BLaER1 (cell line): Measurements from ENCODE around the gene NECAB3.

Experiments used
- H3K27ac ChIP-seq: shearing (Covaris generic); formaldehyde crosslinking; 2 replicates; pipeline ENCODE4 v1.8.1; 2022
- H3K27me3 ChIP-seq: shearing (Covaris generic); formaldehyde crosslinking; 2 replicates; pipeline ENCODE4 v1.8.1; 2022
- H3K36me3 ChIP-seq: shearing (Covaris generic); formaldehyde crosslinking; 2 replicates; pipeline ENCODE4 v1.8.1; 2022
- H3K4me1 ChIP-seq: shearing (Covaris generic); formaldehyde crosslinking; 2 replicates; pipeline ENCODE4 v1.8.1; 2022
- H3K4me2 ChIP-seq: shearing (Covaris generic); formaldehyde crosslinking; 2 replicates; pipeline ENCODE4 v1.8.1; 2022
- H3K4me3 ChIP-seq: shearing (Covaris generic); formaldehyde crosslinking; 2 replicates; pipeline ENCODE4 v1.8.1; 2022
- H3K9ac ChIP-seq: shearing (Covaris generic); formaldehyde crosslinking; 2 replicates; pipeline ENCODE4 v1.8.1; 2022
- H3K9me3 ChIP-seq: shearing (Covaris generic); formaldehyde crosslinking; 2 replicates; pipeline ENCODE4 v1.8.1; 2022
- H4K20me1 ChIP-seq: shearing (Covaris generic); formaldehyde crosslinking; 2 replicates; pipeline ENCODE4 v1.8.1; 2022
- Cebpa-rat ChIP-seq: shearing (Covaris generic); IDR thresholded peaks from 2 replicates; pipeline ENCODE4 v1.8.1; 2022

Gene NECAB3

DNA sequence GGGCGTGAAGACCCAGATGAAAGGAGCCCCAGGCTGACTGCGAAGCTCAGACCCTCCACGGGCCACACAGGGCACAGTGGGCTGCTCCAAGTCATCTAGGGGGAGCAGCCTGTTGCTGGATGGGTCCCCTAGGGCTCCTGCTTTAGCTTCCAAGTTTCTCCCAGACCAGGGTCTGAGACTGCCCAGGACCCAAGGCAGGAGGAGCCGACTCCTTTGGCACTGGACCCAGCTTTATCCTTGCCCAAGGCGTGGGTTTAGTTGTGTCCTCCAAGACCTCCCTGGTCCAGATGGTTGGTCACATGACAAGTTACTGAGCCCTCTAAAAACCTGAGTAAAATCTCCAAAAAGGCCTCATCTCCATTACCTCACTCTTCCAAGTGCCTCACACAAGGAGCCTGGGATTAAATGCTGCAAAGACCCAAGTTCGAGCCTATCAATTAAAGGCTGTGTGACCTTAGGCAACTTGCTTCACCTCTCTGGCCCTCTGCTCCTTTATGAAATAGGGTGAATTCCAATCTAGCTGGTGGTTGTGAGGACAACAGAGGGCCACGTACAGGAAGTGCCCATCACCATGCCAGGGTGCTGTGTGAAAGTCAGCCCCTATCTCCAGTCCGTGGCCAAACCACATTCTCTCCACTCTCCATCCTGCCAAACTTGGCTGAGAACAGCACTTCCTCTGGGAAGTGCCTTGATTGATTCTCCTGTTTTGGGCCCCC is 2.5 kb downstream of the NECAB3 start:
- TF ChIP-seq Cebpa-rat, result no peak
- Histone ChIP-seq H3K27me3 (no peaks in the 10 kb centered on the region), H3K36me3 (peaks cover 34% of the 10 kb centered on the region), H3K4me3 (no peak overlapping the region), H3K4me1 (peaks cover 87% of the 10 kb centered on the region), H3K4me2 (peak overlapping the region; percentile 95), H3K9ac (no peak overlapping the region), H3K27ac (no peak overlapping the region), H4K20me1 (peaks cover 32% of the 10 kb centered on the region), H3K9me3 (no peaks in the 10 kb centered on the region)

DNA sequence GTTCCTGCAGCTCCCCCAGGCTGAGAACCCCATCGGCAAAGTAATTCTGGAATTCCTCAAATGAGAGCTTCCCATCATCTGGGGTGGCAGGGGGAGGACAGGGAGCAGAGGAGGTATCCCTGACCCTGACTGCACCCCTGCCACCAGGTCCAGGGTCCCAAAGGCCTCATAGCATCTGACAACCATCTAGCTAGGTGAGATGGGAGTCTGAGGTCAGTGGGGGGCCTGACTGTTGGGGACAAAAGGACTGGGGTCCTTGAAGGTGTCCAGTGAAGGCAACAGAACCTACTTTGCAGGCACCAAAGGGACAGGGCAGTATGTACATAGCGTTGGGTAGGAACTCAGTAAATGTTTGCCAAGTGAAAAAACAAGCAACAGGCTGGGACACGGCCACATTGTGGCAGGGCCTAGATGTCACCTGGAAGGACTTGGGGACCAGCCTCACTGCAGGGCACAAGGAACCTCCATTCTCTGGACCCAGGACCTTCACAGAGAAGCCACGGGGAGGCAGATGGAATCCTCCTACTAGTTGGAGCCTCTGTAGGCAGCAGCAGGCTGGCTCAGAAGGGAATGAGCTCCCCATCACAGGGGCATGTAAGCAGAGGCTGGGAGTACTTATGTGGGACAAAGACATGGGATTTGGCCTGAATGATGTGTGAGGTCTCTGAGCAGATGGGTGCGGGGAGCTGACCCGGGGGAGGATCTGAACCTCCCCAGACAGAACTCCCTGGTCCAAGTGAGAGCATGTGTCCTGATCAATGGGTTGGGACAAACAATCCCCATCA is 3.3 kb downstream of the NECAB3 start:
- Histone ChIP-seq H3K36me3 (peaks cover 26% of the 10 kb centered on the region), H3K4me2 (peak overlapping the region; percentile 95), H4K20me1 (peaks cover 24% of the 10 kb centered on the region), H3K27ac (peak overlapping the region; percentile 55), H3K4me1 (peaks cover 95% of the 10 kb centered on the region), H3K9ac (0 out of 2 replicates have a peak overlapping the region, but pooled peaks have one; percentile 3), H3K9me3 (no peaks in the 10 kb centered on the region), H3K27me3 (no peaks in the 10 kb centered on the region), H3K4me3 (no peak overlapping the region)
- TF ChIP-seq Cebpa-rat, result no peak

DNA sequence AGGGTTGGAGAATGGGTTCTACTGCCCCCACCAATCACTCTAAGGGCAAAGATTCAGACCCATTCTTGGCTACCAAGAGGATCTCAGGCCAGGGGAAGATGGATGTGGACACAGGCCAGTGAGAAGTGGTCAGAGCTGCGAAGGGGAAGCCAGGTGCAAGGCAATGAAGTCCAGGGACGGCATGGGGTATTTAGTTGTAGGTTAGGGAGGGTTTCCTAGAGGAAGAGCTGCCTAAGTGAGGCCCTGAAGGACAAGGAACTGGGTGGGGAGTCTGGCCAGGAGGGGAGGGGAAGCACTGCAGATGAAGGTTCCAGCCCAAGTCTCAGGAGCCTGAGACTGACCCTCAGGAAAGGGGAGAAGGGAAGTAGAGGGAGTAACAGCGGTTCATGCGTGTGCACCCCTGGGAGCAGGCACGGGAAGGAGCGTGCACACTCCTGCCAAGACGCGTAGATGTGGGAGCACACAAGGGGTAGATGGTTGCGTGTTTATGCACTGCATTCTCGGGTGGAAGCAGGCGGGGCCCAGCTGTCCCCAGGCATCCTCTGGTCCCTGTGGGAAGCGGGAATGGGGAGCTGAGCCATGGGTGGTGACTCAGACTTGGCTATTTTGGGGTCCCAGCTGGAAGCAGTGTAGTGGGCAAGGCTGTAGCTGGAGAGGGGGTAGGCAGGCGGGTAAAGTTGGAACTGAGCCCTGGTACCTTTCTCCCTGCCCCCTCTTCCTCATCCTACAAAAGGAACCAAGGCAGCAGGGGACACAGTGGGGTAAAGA is 4.2 kb downstream of the NECAB3 start:
- H3K4me2 ChIP-seq, result peak overlapping the region; percentile 95
- no peaks in the 10 kb centered on the region for H3K27me3 ChIP-seq
- H3K9ac ChIP-seq, result 0 out of 2 replicates have a peak overlapping the region, but pooled peaks have one; percentile 3
- no peak for TF ChIP-seq Cebpa-rat
- peaks cover 20% of the 10 kb centered on the region for H3K36me3 ChIP-seq
- no peak overlapping the region for H3K4me3 ChIP-seq
- H3K27ac ChIP-seq, result peak overlapping the region; percentile 55
- peaks cover 96% of the 10 kb centered on the region for H3K4me1 ChIP-seq
- H3K9me3 ChIP-seq, result no peaks in the 10 kb centered on the region
- peaks cover 15% of the 10 kb centered on the region for H4K20me1 ChIP-seq

DNA sequence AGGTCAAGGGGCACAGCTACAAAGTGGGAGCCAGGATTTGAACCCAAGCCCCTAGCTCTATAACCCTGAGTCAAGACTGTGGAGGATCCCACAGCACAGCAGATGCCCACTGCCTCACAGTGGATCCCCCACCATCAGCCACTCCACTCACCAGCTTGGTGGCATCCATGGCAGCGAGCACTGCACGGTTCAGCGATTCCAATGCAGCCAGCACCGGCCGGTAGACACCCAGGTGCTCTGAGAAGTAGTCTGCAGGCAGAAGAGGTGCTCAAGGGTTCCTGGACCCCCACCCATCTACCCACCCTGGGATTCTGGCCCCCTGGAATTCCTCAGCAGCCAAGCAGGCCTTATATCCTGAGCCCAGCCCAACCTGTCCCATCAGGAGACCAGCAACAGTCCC is 5.0 kb downstream of the NECAB3 start:
- Histone ChIP-seq H3K4me3 (no peak overlapping the region), H3K4me2 (peak overlapping the region; percentile 95), H3K9me3 (no peaks in the 10 kb centered on the region), H3K27ac (peak overlapping the region; percentile 55; the same call in 1 of the 2 replicates), H3K36me3 (peaks cover 20% of the 10 kb centered on the region), H3K9ac (no peak overlapping the region), H3K4me1 (peaks cover 97% of the 10 kb centered on the region), H4K20me1 (peaks cover 9% of the 10 kb centered on the region), H3K27me3 (no peaks in the 10 kb centered on the region)
- TF ChIP-seq Cebpa-rat, result no peak

DNA sequence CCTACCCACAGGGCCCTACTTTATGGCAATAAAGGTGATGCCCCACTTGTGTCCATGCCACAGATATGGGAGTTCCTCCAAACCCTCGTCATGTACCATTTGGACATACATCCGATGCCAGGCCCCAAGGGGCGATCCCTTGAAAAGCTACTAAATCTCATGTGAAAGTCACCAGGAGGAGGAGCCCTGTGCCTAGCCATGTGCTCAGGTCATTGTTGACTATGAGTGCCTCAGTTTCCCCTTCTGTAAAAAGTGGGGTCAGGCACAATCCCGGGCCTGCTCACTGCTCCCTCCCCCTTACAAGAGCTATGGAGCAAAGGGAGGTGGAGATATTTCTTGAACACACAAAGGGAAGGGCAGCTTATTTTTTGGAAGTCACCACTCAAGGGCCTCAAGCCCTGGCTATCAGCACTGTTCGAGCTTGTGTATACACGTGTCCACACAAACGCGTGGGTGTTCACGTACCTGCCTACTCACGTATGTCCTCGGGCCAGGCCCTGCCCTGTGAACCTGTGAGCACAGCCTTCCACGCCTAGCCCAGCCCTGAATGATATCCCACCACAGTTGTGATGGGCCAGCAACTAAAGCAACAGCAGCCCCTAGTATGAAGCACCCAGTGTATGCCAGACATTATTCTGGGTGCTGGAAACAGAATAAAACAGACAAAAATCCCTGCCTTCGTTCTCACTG is 5.6 kb downstream of the NECAB3 start:
- peak overlapping the region; percentile 81; the same call in 1 of the 2 replicates for H3K9ac ChIP-seq

DNA sequence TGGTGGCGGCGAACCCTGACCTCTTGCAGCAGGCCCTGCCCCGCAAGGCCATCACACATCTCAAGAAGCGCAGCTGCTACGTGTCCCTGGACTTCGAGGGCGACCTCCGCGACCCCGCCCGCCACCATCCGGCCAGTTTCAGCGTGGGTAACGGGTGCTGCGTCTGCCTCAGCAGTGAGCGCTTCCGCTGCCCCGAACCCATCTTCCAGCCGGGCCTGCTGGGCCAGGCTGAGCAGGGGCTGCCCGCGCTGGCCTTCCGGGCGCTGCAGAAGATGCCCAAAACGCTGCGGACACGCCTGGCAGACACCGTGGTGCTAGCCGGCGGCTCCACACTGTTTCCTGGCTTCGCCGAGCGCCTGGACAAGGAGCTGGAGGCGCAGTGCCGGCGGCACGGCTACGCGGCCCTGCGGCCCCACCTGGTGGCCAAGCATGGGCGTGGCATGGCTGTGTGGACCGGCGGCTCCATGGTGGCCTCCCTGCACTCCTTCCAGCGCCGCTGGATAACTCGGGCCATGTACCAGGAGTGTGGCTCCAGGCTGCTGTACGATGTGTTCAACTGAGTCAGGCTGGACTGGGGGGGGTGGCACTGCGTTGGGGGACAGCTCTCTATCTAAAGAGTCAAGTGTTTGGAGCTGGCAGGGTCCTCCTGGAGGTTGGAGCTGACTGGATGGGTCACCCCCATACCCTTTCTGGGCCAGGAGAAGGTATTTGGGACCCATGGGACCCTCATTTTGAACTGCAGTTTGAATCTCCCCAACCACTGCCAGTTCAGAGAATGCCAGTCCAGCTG is 6.4 kb downstream of the NECAB3 start:
- Histone ChIP-seq H3K9ac (peak overlapping the region; percentile 81), H3K27ac (peak overlapping the region; percentile 86), H3K4me3 (peak overlapping the region; percentile 73), H3K27me3 (no peaks in the 10 kb centered on the region), H4K20me1 (peaks cover 15% of the 10 kb centered on the region), H3K4me2 (peak overlapping the region; percentile 95), H3K9me3 (no peaks in the 10 kb centered on the region), H3K4me1 (peaks cover 98% of the 10 kb centered on the region), H3K36me3 (peaks cover 20% of the 10 kb centered on the region)
- no peak for TF ChIP-seq Cebpa-rat

More for the DNA sequence above, 5.6 kb downstream of the NECAB3 start:
- no peaks in the 10 kb centered on the region for H3K9me3 ChIP-seq
- peaks cover 9% of the 10 kb centered on the region for H4K20me1 ChIP-seq
- no peak overlapping the region for H3K4me3 ChIP-seq
- peak overlapping the region; percentile 95 for H3K4me2 ChIP-seq
- TF ChIP-seq Cebpa-rat, result no peak
- H3K36me3 ChIP-seq, result peaks cover 20% of the 10 kb centered on the region
- H3K27me3 ChIP-seq, result no peaks in the 10 kb centered on the region
- H3K4me1 ChIP-seq, result peaks cover 99% of the 10 kb centered on the region
- H3K27ac ChIP-seq, result no peak overlapping the region

DNA sequence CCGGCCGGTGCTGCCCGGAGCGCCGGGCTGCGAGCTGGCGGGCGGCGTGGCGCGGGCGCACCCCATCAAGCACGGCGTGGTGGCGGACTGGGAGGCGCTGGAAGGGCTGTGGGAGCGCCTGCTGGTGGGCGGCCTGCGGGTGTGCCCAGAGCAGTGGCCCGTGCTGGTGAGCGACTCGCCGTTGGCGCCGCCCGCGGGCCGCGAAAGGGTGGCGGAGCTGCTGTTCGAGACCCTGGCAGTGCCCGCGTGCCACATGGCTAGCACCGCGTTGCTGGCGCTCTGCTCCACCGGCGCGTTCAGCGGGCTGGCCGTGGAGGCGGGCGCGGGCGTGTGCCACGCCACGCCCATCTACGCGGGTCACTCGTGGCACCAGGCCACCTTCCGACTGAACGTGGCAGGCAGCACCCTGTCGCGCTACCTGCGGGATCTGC is 7.0 kb downstream of the NECAB3 start:
- H3K4me3 ChIP-seq, result peak overlapping the region; percentile 73
- no peak for TF ChIP-seq Cebpa-rat
- H3K27me3 ChIP-seq, result no peaks in the 10 kb centered on the region
- H3K4me2 ChIP-seq, result peak overlapping the region; percentile 95
- peak overlapping the region; percentile 86 for H3K27ac ChIP-seq
- H3K36me3 ChIP-seq, result peaks cover 20% of the 10 kb centered on the region
- peak overlapping the region; percentile 81 for H3K9ac ChIP-seq
- H4K20me1 ChIP-seq, result peaks cover 21% of the 10 kb centered on the region
- peaks cover 96% of the 10 kb centered on the region for H3K4me1 ChIP-seq
- no peaks in the 10 kb centered on the region for H3K9me3 ChIP-seq

DNA sequence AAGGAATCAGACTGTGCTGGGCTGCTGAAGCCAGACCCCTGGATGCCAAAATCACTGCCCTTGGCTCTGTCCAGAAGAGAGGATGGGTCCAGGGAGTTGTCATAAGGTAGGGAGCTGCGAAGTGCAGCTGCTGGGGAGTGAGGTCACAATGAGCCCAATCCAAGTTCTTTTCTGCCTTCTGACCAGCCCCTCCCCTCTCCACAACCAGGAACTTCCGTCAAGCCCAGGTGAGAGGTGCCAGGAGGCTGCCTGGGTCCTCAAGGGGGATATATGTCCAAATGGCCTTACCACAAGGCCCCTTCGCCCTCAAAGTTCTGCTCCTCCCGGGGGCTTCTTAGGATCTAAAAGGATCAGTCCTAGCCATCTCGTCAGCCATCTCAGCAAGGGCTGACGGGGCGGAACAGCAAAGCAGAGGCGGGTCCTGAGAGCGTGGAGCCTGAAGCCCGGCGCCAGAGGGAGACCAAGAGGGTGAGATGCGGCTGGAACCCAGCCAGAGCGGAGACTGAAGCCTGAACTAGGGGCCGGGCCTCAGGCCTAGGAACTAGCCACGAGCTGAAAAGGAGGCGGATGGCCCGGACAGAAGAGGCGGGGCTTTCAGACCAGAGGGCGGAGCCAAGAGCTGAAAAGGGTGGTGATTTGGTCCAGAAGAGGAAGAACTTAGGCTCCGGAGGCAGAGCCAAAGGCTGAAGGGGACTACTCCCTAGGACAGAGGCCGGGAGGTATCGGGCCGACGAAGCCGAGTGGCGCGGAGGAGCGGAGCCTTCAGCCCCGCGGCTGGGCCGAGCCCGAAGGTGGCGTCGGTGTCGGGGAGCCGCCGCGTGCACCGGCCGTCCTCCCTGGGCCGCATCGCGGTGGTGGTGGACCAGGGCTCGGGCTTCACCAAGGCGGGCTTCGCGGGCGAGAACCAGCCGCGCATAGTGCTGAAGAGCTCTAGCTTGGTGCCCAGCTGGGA is 7.7 kb downstream of the NECAB3 start, which contains the start of gene ACTL10:
Gene ACTL10 (plus strand): TSS at position 651 of the 952 bp plus-strand sequence. CDS start 555 bp downstream, outside the sequence.
- no peak for TF ChIP-seq Cebpa-rat
- Histone ChIP-seq H3K27me3 (no peaks in the 10 kb centered on the region), H3K36me3 (peaks cover 20% of the 10 kb centered on the region), H3K4me3 (peak within 1 kb of the TSS; percentile 73), H4K20me1 (peaks cover 28% of the 10 kb centered on the region), H3K4me1 (peaks cover 89% of the 10 kb centered on the region), H3K4me2 (peak within 1 kb of the TSS; percentile 95), H3K27ac (peak within 1 kb of the TSS; percentile 86), H3K9ac (peak within 1 kb of the TSS; percentile 81), H3K9me3 (no peaks in the 10 kb centered on the region)
